GM12878 (cell line): ENCODE measurements around the gene NACAD. TPM values are rescaled to one million over a fixed set of nuclear protein-coding genes. Genes with fewer than 3 reads are reported as not detected.

Experiments
- ATAC-seq: fragments of 200-7000 bp; cut with Tn5 transposase; 3 replicates; pipeline ENCODE4 v1.9.1; 2020; ENCODE audit warnings: mild to moderate bottlenecking, moderate library complexity
- BruUV-seq: library from RNA; stranded (reverse); fragments of 400-500 nt; replicated peaks from 2 replicates; lab custom pipeline; 2021; lab: Mats Ljungman, UMichigan
- CTCF ChIA-PET: fragments of 300-600 bp; sonication (Branson Sonifier 250); formaldehyde crosslinking; extraction: SDS; loops from one replicate; lab custom pipeline; 2021; ENCODE audit warnings: inconsistent platforms; lab: Yijun Ruan, JAX
- POLR2A ChIA-PET: fragments of 350-600 bp; formaldehyde crosslinking; extraction: SDS; loops from one replicate; lab custom pipeline; 2021; ENCODE audit warnings: inconsistent platforms; lab: Charles Lee
- RAD21 ChIA-PET: fragments of 300-600 bp; sonication (Branson Sonifier 250); formaldehyde crosslinking; loops from one replicate; lab custom pipeline; 2023; ENCODE audit warnings: antibody characterized with exemption; ENCODE audit not compliant: unreplicated experiment; lab: Charles Lee
- SMC1A ChIA-PET: fragments of 300-600 bp; sonication (Branson Sonifier 250); formaldehyde crosslinking; loops from one replicate; lab custom pipeline; 2023; ENCODE audit not compliant: unreplicated experiment, uncharacterized antibody; lab: Charles Lee
- DNase-seq: peaks from one replicate; pipeline ENCODE4 v3.0.0-alpha.2; 2011; ENCODE audit warnings: low read depth, low spot score
- FAIRE-seq: peaks from 3 replicates; lab custom pipeline; 2011; peaks lifted over from hg19 to GRCh38; lab: Jason Lieb, UNC
- H2AFZ ChIP-seq: 2 replicates; pipeline ENCODE4 v1.6.0; 2011; ENCODE audit warnings: low read depth, low read length, control low read depth; ENCODE audit not compliant: control insufficient read depth
- H3K27ac ChIP-seq: 2 replicates; pipeline ENCODE4 v1.5.1; 2011; ENCODE audit warnings: control low read depth; ENCODE audit not compliant: control insufficient read depth, insufficient read depth
- H3K27me3 ChIP-seq, 2 experiments: replicated peaks in 1 of 2; 2 replicates each; pipeline versions ENCODE4 v1.6.0 to v1.6.1; 2011; ENCODE audit warnings: low read length in 1 of 2; ENCODE audit not compliant: control insufficient read depth in 2 of 2, insufficient read depth in 2 of 2
- H3K36me3 ChIP-seq, 2 experiments: 2 replicates each; pipeline ENCODE4 v1.5.1; 2011; ENCODE audit warnings: low read length in 1 of 2; ENCODE audit not compliant: control insufficient read depth in 2 of 2, insufficient read depth in 2 of 2
- H3K4me1 ChIP-seq: 2 replicates; pipeline ENCODE4 v1.6.1; 2011; ENCODE audit warnings: mild to moderate bottlenecking, low read length, moderate library complexity, mixed read lengths; ENCODE audit not compliant: control insufficient read depth, insufficient read depth
- H3K4me2 ChIP-seq: 2 replicates; pipeline ENCODE4 v1.6.0; 2011; ENCODE audit warnings: control low read depth; ENCODE audit not compliant: control insufficient read depth, insufficient read depth
- H3K4me3 ChIP-seq: fragments of 200-600 bp; sonication (generic); 2 replicates; pipeline ENCODE4 v1.5.1; 2016
- H3K79me2 ChIP-seq: 2 replicates; pipeline ENCODE4 v1.6.0; 2011; ENCODE audit warnings: low read length; ENCODE audit not compliant: control insufficient read depth, insufficient read depth
- H3K9ac ChIP-seq: 2 replicates; pipeline ENCODE4 v1.8.0; 2011; ENCODE audit warnings: low read length, control low read depth, mixed read lengths; ENCODE audit not compliant: control insufficient read depth, insufficient read depth
- H3K9me3 ChIP-seq: replicated peaks from 3 replicates; pipeline ENCODE4 v1.5.1; 2011; ENCODE audit warnings: mild to moderate bottlenecking, low read length; ENCODE audit not compliant: control insufficient read depth, insufficient read depth
- H4K20me1 ChIP-seq: 2 replicates; pipeline ENCODE4 v1.6.0; 2011; ENCODE audit not compliant: control insufficient read depth, insufficient read depth
- EGR1 ChIP-seq, 2 experiments: IDR thresholded peaks; 1 replicate in 1 of 2; 2 replicates in 1 of 2; pipeline ENCODE4 v1.6.1; 2011 to 2012; ENCODE audit warnings: low read depth in 2 of 2, low read length in 2 of 2, borderline replicate concordance in 1 of 2, mild to moderate bottlenecking in 1 of 2, moderate library complexity in 1 of 2
- GATAD2B ChIP-seq: fragments of 450-650 bp; conservative IDR thresholded peaks from 2 replicates; pipeline ENCODE4 v1.6.1; 2017; ENCODE audit warnings: low read depth, mild to moderate bottlenecking, moderate library complexity
- HDGF ChIP-seq: fragments of 450-650 bp; IDR thresholded peaks from 2 replicates; pipeline ENCODE4 v1.6.1; 2016; ENCODE audit warnings: antibody characterized with exemption
- IRF4 ChIP-seq: IDR thresholded peaks from 2 replicates; pipeline ENCODE4 v1.6.1; 2011; ENCODE audit warnings: low read depth, low read length
- MEF2A ChIP-seq: IDR thresholded peaks from 2 replicates; pipeline ENCODE4 v1.6.1; 2011; ENCODE audit warnings: low read depth, mild to moderate bottlenecking, low read length, moderate library complexity; ENCODE audit not compliant: insufficient read depth
- MYC ChIP-seq: IDR thresholded peaks from 2 replicates; pipeline ENCODE4 v1.6.1; 2011; ENCODE audit warnings: mild to moderate bottlenecking, low read length, moderate library complexity, inconsistent platforms; ENCODE audit not compliant: insufficient read depth, insufficient replicate concordance, insufficient read length, severe bottlenecking
- NFXL1 ChIP-seq: fragments of 450-650 bp; IDR thresholded peaks from 2 replicates; pipeline ENCODE4 v1.6.1; 2017; ENCODE audit warnings: antibody characterized with exemption, mild to moderate bottlenecking, borderline replicate concordance
- RUNX3 ChIP-seq: IDR thresholded peaks from 2 replicates; pipeline ENCODE4 v1.6.1; 2012; ENCODE audit warnings: low read length, inconsistent platforms
- SP1 ChIP-seq: IDR thresholded peaks from one replicate; pipeline ENCODE4 v1.6.1; 2011; ENCODE audit warnings: low read depth, low read length
- TAF1 ChIP-seq: IDR thresholded peaks from 2 replicates; pipeline ENCODE4 v1.6.1; 2011; ENCODE audit warnings: mild to moderate bottlenecking, low read depth, low read length, borderline replicate concordance
- WGBS: methylation state at CpG from one replicate; pipeline ENCODE4 v1.1.6; 2016; ENCODE audit warnings: low lambda C conversion rate; ENCODE audit not compliant: insufficient replicate concordance, insufficient coverage; ENCODE audit errors: missing lambda C conversion rate; 5-methylcytosine and 5-hydroxymethylcytosine counted together
- in situ Hi-C: fragments of 300-500 bp; cut with MboI; formaldehyde crosslinking; loops from 9 replicates; pipeline ENCODE4 v1.14.3; 2018; ENCODE audit warnings: mixed read lengths
- intact Hi-C: fragments of 100-400 bp; cut with micrococcal nuclease; formaldehyde crosslinking; loops from one replicate; pipeline ENCODE4 v1.14.2; 2022; ENCODE audit not compliant: unreplicated experiment
- polyA plus RNA-seq, 11 experiments: library from polyadenylated mRNA; depleted of rRNA in 4 of 11; unstranded in 6 of 11; stranded (reverse) in 5 of 11; fragments of >200 nt; fragmentation: Nextera tagmentation in 4 of 11; fragmentation: Illumina TruSeq in 1 of 11; extraction: Ambion mirVana in 4 of 11; extraction: Trizol in 1 of 11; gene quantifications; 1 replicate in 1 of 11; 2 replicates in 10 of 11; pipeline versions ENCODE4 v1.2.1 to v1.2.3, GENCODE V29; 2011 to 2016; ENCODE audit warnings: inconsistent platforms in 2 of 11, missing spikeins in 2 of 11, low read depth in 1 of 11
- total RNA-seq, 4 experiments: library from RNA; depleted of rRNA in 3 of 4; stranded (reverse); fragments of >200 nt in 3 of 4; fragmentation: Illumina TruSeq in 1 of 4; extraction: Trizol in 1 of 4; gene quantifications; 2 replicates each; pipeline versions ENCODE4 v1.2.1 to v1.2.3, GENCODE V29; 2013 to 2021

NACAD gene
- total and polyA plus RNA-seq, 10 of the 15 experiments (the other 5 are each of a cell fraction or from before 2014, with no cell fraction given) = not detected

DNA sequence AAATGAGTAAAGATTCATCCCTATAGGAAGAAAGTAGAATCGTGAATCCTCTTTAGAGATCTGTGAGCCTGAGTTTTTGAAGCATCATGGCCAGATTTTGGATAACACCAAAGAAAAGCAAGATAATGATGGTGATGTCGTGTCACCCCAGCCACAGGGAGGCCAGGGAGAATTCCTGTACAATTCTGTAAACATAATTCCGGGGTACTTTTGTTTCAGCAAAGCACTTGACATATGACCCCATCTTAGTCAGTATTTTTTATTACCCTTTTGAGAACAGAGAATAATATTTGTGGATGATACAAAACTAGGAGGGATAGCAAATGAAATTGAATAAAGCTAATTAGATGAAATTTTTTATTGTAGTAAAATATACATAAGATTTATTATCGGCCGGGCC, 33.8 kb downstream of the NACAD start:
- RAD21 ChIA-PET = no interaction called here
- no peak for FAIRE-seq
- H3K27ac ChIP-seq = no peak overlapping the region
- WGBS = 96% methylated on average over 5 of the region's 5 CpGs
- no peak overlapping the region for H3K9ac ChIP-seq
- H3K4me3 ChIP-seq = no peak overlapping the region
- H2AFZ ChIP-seq = no peak overlapping the region
- H3K36me3 ChIP-seq = peaks cover 0 to 8% of the 10 kb centered on the region in 2 experiments; a peak in 1 of 4 replicates
- H3K9me3 ChIP-seq = no peaks in the 10 kb centered on the region
- in situ Hi-C loops = no loop called here
- H3K79me2 ChIP-seq = peaks cover 3% of the 10 kb centered on the region
- H3K4me2 ChIP-seq = no peak overlapping the region
- no peak for DNase-seq
- CTCF ChIA-PET = interaction anchor here (0.7 kb wide), 1 partner anchor 35 kb away, joined by 3 read pairs; no protein-coding TSS in a partner anchor
- ATAC-seq = no peak
- intact Hi-C loops = no loop called here
- H3K4me1 ChIP-seq = no peaks in the 10 kb centered on the region
- no TSS peak for BruUV-seq
- H3K27me3 ChIP-seq = no peaks in the 10 kb centered on the region
- SMC1A ChIA-PET = interaction anchor here (0.7 to 1.8 kb wide), 3 partner anchors 27 to 153 kb away, joined by 3 to 5 read pairs (median 3); no protein-coding TSS in a partner anchor
- POLR2A ChIA-PET = interaction anchor here (0.5 kb wide), 1 partner anchor 88 kb away, joined by 7 read pairs; no protein-coding TSS in a partner anchor
- H4K20me1 ChIP-seq = no peaks in the 10 kb centered on the region
- TF ChIP-seq MEF2A = no peak
- no peak for TF ChIP-seq NFXL1
- no peak for TF ChIP-seq HDGF
- no peak for TF ChIP-seq IRF4
- no peak for TF ChIP-seq GATAD2B
- TF ChIP-seq TAF1 = no peak
- TF ChIP-seq RUNX3 = no peak
- no peak for TF ChIP-seq EGR1 (IDR thresholded peaks at IDR 0.05; ENCODE audit: borderline replicate concordance in 1 of 2, low read depth in 2 of 2, low read length in 2 of 2)
- TF ChIP-seq SP1 = no peak
- no peak for TF ChIP-seq MYC
